DND-41 (cell line): ENCODE data around the gene VAC14.

Source experiments
- ATAC-seq: fragments of 200-7000 bp; cut with Tn5 transposase; 3 replicates; pipeline ENCODE4 v1.9.1; 2021; ENCODE audit warnings: low read depth; ENCODE audit not compliant: insufficient read depth
- DNase-seq: peaks from one replicate; pipeline ENCODE4 v3.0.0-alpha.2; 2020
- H2AFZ ChIP-seq: 2 replicates; pipeline ENCODE4 v1.6.0; 2012; ENCODE audit warnings: low read depth, low read length
- H3K27ac ChIP-seq: 2 replicates; pipeline ENCODE4 v1.5.1; 2012; ENCODE audit warnings: low read length, inconsistent platforms
- H3K27me3 ChIP-seq: fragments of 200-600 bp; sonication (generic); 2 replicates; pipeline ENCODE4 v1.6.0; 2012; ENCODE audit warnings: low read length, mild to moderate bottlenecking, inconsistent platforms; ENCODE audit not compliant: insufficient read depth, poor library complexity
- H3K36me3 ChIP-seq: 2 replicates; pipeline ENCODE4 v1.5.1; 2012; ENCODE audit warnings: low read length, inconsistent platforms; ENCODE audit not compliant: insufficient read depth
- H3K4me1 ChIP-seq: 2 replicates; pipeline ENCODE4 v1.5.1; 2012; ENCODE audit warnings: mild to moderate bottlenecking, low read length; ENCODE audit not compliant: insufficient read depth
- H3K4me2 ChIP-seq: 2 replicates; pipeline ENCODE4 v1.6.0; 2012; ENCODE audit warnings: mild to moderate bottlenecking, moderate library complexity, low read length, inconsistent platforms; ENCODE audit not compliant: insufficient read depth
- H3K4me3 ChIP-seq, 2 experiments: fragments of 200-600 bp in 1 of 2; shearing (Covaris generic) in 1 of 2; 2 replicates each; pipeline ENCODE4 v1.5.1; 2012 to 2016; ENCODE audit warnings: inconsistent platforms in 2 of 2, low read length in 2 of 2, mild to moderate bottlenecking in 2 of 2, low read depth in 1 of 2, moderate library complexity in 1 of 2
- H3K79me2 ChIP-seq: 2 replicates; pipeline ENCODE4 v1.6.0; 2012; ENCODE audit warnings: low read length, inconsistent platforms; ENCODE audit not compliant: insufficient read depth
- H3K9ac ChIP-seq: 2 replicates; pipeline ENCODE4 v1.6.0; 2012; ENCODE audit warnings: low read depth, mild to moderate bottlenecking, inconsistent platforms, low read length, moderate library complexity
- H3K9me3 ChIP-seq: 2 replicates; pipeline ENCODE4 v1.5.1; 2012; ENCODE audit warnings: low read length, moderate library complexity, mild to moderate bottlenecking, inconsistent platforms; ENCODE audit not compliant: insufficient read depth, severe bottlenecking
- H4K20me1 ChIP-seq: 2 replicates; pipeline ENCODE4 v1.6.0; 2012; ENCODE audit warnings: low read length; ENCODE audit not compliant: insufficient read depth
- EZH2 ChIP-seq: IDR thresholded peaks from 3 replicates; pipeline ENCODE4 v1.6.1; 2012; ENCODE audit warnings: borderline replicate concordance, low read depth, mild to moderate bottlenecking, moderate library complexity, low read length, inconsistent platforms; ENCODE audit not compliant: severe bottlenecking
- TF ChIP-seq, protein P1 (sequence below): IDR thresholded peaks from 2 replicates; pipeline ENCODE4 v1.5.1; 2012; ENCODE audit warnings: borderline replicate concordance, low read length, moderate library complexity, mild to moderate bottlenecking; ENCODE audit not compliant: poor library complexity, severe bottlenecking; ENCODE audit errors: extremely low read depth

VAC14 gene

GRCh38 chr16:70705056-70705455, 95.9 kb downstream of the VAC14 start:
- no peak overlapping the region for H3K9ac ChIP-seq
- H3K4me1 ChIP-seq: no peaks in the 10 kb centered on the region
- H4K20me1 ChIP-seq: peaks cover 11% of the 10 kb centered on the region; the same call in 1 of the 2 replicates
- H3K9me3 ChIP-seq: no peaks in the 10 kb centered on the region
- H3K27ac ChIP-seq: no peak overlapping the region
- no peak for TF ChIP-seq EZH2
- TF ChIP-seq, protein P1, sequence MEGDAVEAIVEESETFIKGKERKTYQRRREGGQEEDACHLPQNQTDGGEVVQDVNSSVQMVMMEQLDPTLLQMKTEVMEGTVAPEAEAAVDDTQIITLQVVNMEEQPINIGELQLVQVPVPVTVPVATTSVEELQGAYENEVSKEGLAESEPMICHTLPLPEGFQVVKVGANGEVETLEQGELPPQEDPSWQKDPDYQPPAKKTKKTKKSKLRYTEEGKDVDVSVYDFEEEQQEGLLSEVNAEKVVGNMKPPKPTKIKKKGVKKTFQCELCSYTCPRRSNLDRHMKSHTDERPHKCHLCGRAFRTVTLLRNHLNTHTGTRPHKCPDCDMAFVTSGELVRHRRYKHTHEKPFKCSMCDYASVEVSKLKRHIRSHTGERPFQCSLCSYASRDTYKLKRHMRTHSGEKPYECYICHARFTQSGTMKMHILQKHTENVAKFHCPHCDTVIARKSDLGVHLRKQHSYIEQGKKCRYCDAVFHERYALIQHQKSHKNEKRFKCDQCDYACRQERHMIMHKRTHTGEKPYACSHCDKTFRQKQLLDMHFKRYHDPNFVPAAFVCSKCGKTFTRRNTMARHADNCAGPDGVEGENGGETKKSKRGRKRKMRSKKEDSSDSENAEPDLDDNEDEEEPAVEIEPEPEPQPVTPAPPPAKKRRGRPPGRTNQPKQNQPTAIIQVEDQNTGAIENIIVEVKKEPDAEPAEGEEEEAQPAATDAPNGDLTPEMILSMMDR: no peak
- H3K79me2 ChIP-seq: no peaks in the 10 kb centered on the region
- peaks cover 3% of the 10 kb centered on the region; the same call in 1 of the 2 replicates for H3K36me3 ChIP-seq
- DNase-seq (no peak), ATAC-seq (no peak)
- no peak overlapping the region for H3K4me3 ChIP-seq
- no peak overlapping the region for H2AFZ ChIP-seq
- no peak overlapping the region for H3K4me2 ChIP-seq
- no peaks in the 10 kb centered on the region for H3K27me3 ChIP-seq

GRCh38 chr16:70704586-70704985, 96.4 kb downstream of the VAC14 start:
- H4K20me1 ChIP-seq: peaks cover 11% of the 10 kb centered on the region; the same call in 1 of the 2 replicates
- no peaks in the 10 kb centered on the region for H3K27me3 ChIP-seq
- no peaks in the 10 kb centered on the region for H3K79me2 ChIP-seq
- H3K4me2 ChIP-seq: no peak overlapping the region
- no peak overlapping the region for H3K4me3 ChIP-seq
- no peak overlapping the region for H3K9ac ChIP-seq
- H3K36me3 ChIP-seq: peaks cover 3% of the 10 kb centered on the region; the same call in 1 of the 2 replicates
- no peaks in the 10 kb centered on the region for H3K9me3 ChIP-seq
- H3K4me1 ChIP-seq: no peaks in the 10 kb centered on the region
- no peak for DNase-seq
- no peak overlapping the region for H3K27ac ChIP-seq
- ATAC-seq: no peak
- TF ChIP-seq, protein P1: no peak
- TF ChIP-seq EZH2: no peak
- no peak overlapping the region for H2AFZ ChIP-seq

DNA sequence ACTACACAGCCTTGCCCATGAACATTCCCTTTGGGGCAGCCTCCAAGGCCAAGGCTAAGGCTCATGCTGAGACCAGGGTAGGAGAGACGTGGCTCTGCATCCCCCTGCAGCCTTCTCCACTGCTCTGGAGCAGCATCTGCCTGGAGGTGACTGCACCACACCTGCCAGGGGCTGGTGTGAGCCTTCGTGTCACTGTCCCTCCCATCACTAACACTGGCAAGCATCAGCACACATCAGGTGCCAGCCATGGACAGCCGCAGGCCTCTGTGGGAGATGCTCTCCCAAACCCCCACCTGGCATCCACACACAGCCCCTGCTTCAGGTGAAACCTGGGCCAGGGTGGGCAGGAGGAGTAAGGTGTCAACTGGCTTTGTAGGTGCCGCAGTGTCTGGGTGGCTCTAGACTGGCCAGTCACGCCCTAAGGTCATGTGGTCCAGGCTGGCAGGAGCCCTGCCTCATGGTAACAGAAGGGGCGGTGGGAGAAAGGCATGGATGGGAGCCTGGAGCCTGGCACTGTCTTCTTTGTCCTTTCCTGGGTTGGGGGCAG, 97.0 kb downstream of the VAC14 start:
- Histone ChIP-seq H3K27me3 (no peaks in the 10 kb centered on the region), H3K4me3 (no peak overlapping the region), H3K27ac (no peak overlapping the region), H3K79me2 (no peaks in the 10 kb centered on the region), H3K36me3 (peaks cover 7% of the 10 kb centered on the region; the same call in 1 of the 2 replicates), H3K4me1 (no peaks in the 10 kb centered on the region), H2AFZ (no peak overlapping the region), H3K9ac (no peak overlapping the region), H4K20me1 (peaks cover 11% of the 10 kb centered on the region; the same call in 1 of the 2 replicates), H3K4me2 (no peak overlapping the region), H3K9me3 (no peaks in the 10 kb centered on the region)
- TF ChIP-seq, protein P1: no peak
- no peak for TF ChIP-seq EZH2
- no peak for DNase-seq
- ATAC-seq: no peak
